ENCODE results near the gene GDPD2.
"Not testable (repeated sequence)": the region's sequence is repeated elsewhere in the genome, so short reads cannot be mapped to it uniquely, and the experiment has no call there.

The GDPD2 gene

GRCh38 chrX:70422851-70423341 lies at the start of gene GDPD2:
GDPD2 (plus strand) TSS chrX:70423314; CDS start chrX:70424985, 1,671 bp downstream.
- DNase-seq = no peak

- no peak for DNase-seq
Measured at GRCh38 chrX:70386235-70386634, 36.9 kb upstream of the GDPD2 start.

- DNase-seq = no peak
Measured at GRCh38 chrX:70398899-70399298, 24.2 kb upstream of the GDPD2 start.

GRCh38 chrX:70400181-70400580 lies 22.9 kb upstream of the GDPD2 start:
- DNase-seq = not testable (repeated sequence)

- no peak for DNase-seq
Measured at GRCh38 chrX:70402721-70403120, 20.4 kb upstream of the GDPD2 start.

- DNase-seq = no peak
Measured at GRCh38 chrX:70405003-70405402, 18.1 kb upstream of the GDPD2 start.

GRCh38 chrX:70410921-70411320 lies 12.2 kb upstream of the GDPD2 start:
- no peak for DNase-seq

GRCh38 chrX:70411475-70411874 lies 11.6 kb upstream of the GDPD2 start:
- no peak for DNase-seq

- no peak for DNase-seq
Measured at GRCh38 chrX:70421618-70422017, 1.5 kb upstream of the GDPD2 start.

GRCh38 chrX:70423936-70424675 lies 992 bp downstream of the GDPD2 start:
- DNase-seq = no peak

- no peak for DNase-seq
Measured at GRCh38 chrX:70424801-70425200, 1.7 kb downstream of the GDPD2 start.

GRCh38 chrX:70426286-70427278 lies 3.5 kb downstream of the GDPD2 start:
- DNase-seq = no peak

GRCh38 chrX:70427365-70427764 lies 4.3 kb downstream of the GDPD2 start:
- no peak for DNase-seq

- DNase-seq = no peak
Measured at GRCh38 chrX:70429759-70430158, 6.6 kb downstream of the GDPD2 start.

- DNase-seq = no peak
Measured at GRCh38 chrX:70432936-70433847, 10.1 kb downstream of the GDPD2 start.

- DNase-seq = peak; percentile 57
Measured at GRCh38 chrX:70433848-70434351, 10.8 kb downstream of the GDPD2 start.

GRCh38 chrX:70434352-70434866 lies 11.3 kb downstream of the GDPD2 start:
- DNase-seq = peak; percentile 86

GRCh38 chrX:70434914-70435586 lies 11.9 kb downstream of the GDPD2 start:
- DNase-seq = no peak

GRCh38 chrX:70436343-70436742 lies 13.2 kb downstream of the GDPD2 start:
- DNase-seq = no peak

- DNase-seq = no peak
Measured at GRCh38 chrX:70437011-70437410, 13.9 kb downstream of the GDPD2 start.

GRCh38 chrX:70437921-70438665 lies 15.0 kb downstream of the GDPD2 start:
- DNase-seq = no peak

Measured in left hindlimb (tissue), 1 donor.